ENCODE results near the gene TTC6.
"Not testable (repeated sequence)": the region's sequence is repeated elsewhere in the genome, so short reads cannot be mapped to it uniquely, and the experiment has no call there.

Gene TTC6

GRCh38 chr14:37594971-37595808, at the start of gene TTC6, which contains the start of gene FOXA1:
TSS of gene TTC6 (plus strand) at chr14:37595629. CDS start at chr14:37622065, 26,436 bp downstream.
TSS of gene FOXA1 (minus strand) at chr14:37595249. CDS start at chr14:37594972, 277 bp downstream.
- no peak for TF ChIP-seq CTCF (IDR thresholded peaks at IDR 0.05)
- no peak for TF ChIP-seq ZFX (IDR thresholded peaks at IDR 0.05; ENCODE audit: borderline replicate concordance)
- peak within 1 kb of the TSS; percentile 100 for H3K27ac ChIP-seq

GRCh38 chr14:37546621-37547447, 48.6 kb upstream of the TTC6 start:
- no peak for TF ChIP-seq ZFX (IDR thresholded peaks at IDR 0.05; ENCODE audit: borderline replicate concordance)
- no peak for TF ChIP-seq CTCF (IDR thresholded peaks at IDR 0.05)
- peak overlapping the region; percentile 84 for H3K27ac ChIP-seq

- TF ChIP-seq ZFX (IDR thresholded peaks at IDR 0.05; ENCODE audit: borderline replicate concordance) (no peak), CTCF (IDR thresholded peaks at IDR 0.05) (no peak)
- H3K27ac ChIP-seq = peak overlapping the region; percentile 16; the same call in 1 of the 2 replicates
These were observed 44.9 kb upstream of the TTC6 start for GRCh38 chr14:37550511-37550910.

- TF ChIP-seq CTCF (IDR thresholded peaks at IDR 0.05) = no peak
- TF ChIP-seq ZFX (IDR thresholded peaks at IDR 0.05; ENCODE audit: borderline replicate concordance) = no peak
- peak overlapping the region; percentile 16; the same call in 1 of the 2 replicates for H3K27ac ChIP-seq
These were observed 44.3 kb upstream of the TTC6 start for GRCh38 chr14:37551119-37551518.

GRCh38 chr14:37553935-37554550, 41.4 kb upstream of the TTC6 start:
- H3K27ac ChIP-seq = peak overlapping the region; percentile 24; the same call in 1 of the 2 replicates
- TF ChIP-seq ZFX (IDR thresholded peaks at IDR 0.05; ENCODE audit: borderline replicate concordance) (no peak), CTCF (IDR thresholded peaks at IDR 0.05) (no peak)

- not testable (repeated sequence) for H3K27ac ChIP-seq
These were observed 39.8 kb upstream of the TTC6 start for GRCh38 chr14:37555596-37555995.

- no peak for TF ChIP-seq CTCF (IDR thresholded peaks at IDR 0.05)
- TF ChIP-seq ZFX (IDR thresholded peaks at IDR 0.05; ENCODE audit: borderline replicate concordance) = no peak
- H3K27ac ChIP-seq = no peak overlapping the region
These were observed 36.7 kb upstream of the TTC6 start for GRCh38 chr14:37558740-37559139.

All from 22Rv1 (cell line).